IMR-90 (cell line): Measurements from ENCODE around the gene TTLL9.

ENCODE experiments used
- BHLHE40 ChIP-seq: fragments of 150-350 bp; IDR thresholded peaks from 2 replicates; pipeline ENCODE4 v1.6.1; 2016; ENCODE audit warnings: mild to moderate bottlenecking, low read depth, low read length
- CHD1 ChIP-seq: IDR thresholded peaks from 2 replicates; pipeline ENCODE4 v1.6.1; 2012; ENCODE audit warnings: low read depth, low read length, improper control_type of control experiment
- POLR2A ChIP-seq: IDR thresholded peaks from 2 replicates; pipeline ENCODE4 v1.6.1; 2012; ENCODE audit warnings: mild to moderate bottlenecking, low read depth, low read length
- RCOR1 ChIP-seq: IDR thresholded peaks from 2 replicates; pipeline ENCODE4 v1.6.1; 2012; ENCODE audit warnings: mild to moderate bottlenecking, low read length, improper control_type of control experiment; ENCODE audit not compliant: insufficient replicate concordance
- TF ChIP-seq, protein P1 (sequence below): conservative IDR thresholded peaks from 2 replicates; pipeline ENCODE4 v1.5.1; 2012; ENCODE audit warnings: mild to moderate bottlenecking, low read depth, low read length, improper control_type of control experiment
- TF ChIP-seq, protein P2 (sequence below): fragments of 150-350 bp; IDR thresholded peaks from 2 replicates; pipeline ENCODE4 v1.6.1; 2016; ENCODE audit warnings: low read depth, mild to moderate bottlenecking, low read length, moderate library complexity, borderline replicate concordance
- TF ChIP-seq, protein P3 (sequence below): fragments of 150-350 bp; IDR thresholded peaks from 2 replicates; pipeline ENCODE4 v1.6.1; 2017; ENCODE audit warnings: mild to moderate bottlenecking, antibody characterized with exemption, low read length, low read depth

DNA sequence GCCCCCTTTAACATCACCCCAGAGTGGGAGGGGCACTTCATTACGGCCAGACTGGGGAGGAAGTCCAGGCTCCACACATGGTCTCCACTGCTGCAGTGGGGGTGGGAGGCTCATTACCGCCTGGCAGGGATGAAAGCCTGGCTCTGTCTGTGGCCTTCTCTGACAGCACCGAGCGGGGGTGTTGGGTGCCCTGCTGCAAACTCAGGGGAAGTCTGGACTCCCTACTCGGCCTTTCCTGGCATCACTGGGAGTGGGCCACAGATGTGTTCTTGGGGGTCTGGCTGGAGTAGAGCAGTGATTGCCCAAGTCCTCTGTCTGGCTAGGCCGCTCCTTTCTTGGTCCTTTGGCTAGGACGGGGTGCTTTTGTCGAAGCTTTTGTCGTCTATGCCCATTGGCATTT is 27.1 kb downstream of the TTLL9 start:
- TF ChIP-seq, protein P1, sequence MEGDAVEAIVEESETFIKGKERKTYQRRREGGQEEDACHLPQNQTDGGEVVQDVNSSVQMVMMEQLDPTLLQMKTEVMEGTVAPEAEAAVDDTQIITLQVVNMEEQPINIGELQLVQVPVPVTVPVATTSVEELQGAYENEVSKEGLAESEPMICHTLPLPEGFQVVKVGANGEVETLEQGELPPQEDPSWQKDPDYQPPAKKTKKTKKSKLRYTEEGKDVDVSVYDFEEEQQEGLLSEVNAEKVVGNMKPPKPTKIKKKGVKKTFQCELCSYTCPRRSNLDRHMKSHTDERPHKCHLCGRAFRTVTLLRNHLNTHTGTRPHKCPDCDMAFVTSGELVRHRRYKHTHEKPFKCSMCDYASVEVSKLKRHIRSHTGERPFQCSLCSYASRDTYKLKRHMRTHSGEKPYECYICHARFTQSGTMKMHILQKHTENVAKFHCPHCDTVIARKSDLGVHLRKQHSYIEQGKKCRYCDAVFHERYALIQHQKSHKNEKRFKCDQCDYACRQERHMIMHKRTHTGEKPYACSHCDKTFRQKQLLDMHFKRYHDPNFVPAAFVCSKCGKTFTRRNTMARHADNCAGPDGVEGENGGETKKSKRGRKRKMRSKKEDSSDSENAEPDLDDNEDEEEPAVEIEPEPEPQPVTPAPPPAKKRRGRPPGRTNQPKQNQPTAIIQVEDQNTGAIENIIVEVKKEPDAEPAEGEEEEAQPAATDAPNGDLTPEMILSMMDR = no peak
- TF ChIP-seq CHD1 (no peak), POLR2A (no peak), BHLHE40 (no peak), RCOR1 (no peak)
- TF ChIP-seq, protein P2, sequence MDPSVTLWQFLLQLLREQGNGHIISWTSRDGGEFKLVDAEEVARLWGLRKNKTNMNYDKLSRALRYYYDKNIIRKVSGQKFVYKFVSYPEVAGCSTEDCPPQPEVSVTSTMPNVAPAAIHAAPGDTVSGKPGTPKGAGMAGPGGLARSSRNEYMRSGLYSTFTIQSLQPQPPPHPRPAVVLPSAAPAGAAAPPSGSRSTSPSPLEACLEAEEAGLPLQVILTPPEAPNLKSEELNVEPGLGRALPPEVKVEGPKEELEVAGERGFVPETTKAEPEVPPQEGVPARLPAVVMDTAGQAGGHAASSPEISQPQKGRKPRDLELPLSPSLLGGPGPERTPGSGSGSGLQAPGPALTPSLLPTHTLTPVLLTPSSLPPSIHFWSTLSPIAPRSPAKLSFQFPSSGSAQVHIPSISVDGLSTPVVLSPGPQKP = no peak
- TF ChIP-seq, protein P3, sequence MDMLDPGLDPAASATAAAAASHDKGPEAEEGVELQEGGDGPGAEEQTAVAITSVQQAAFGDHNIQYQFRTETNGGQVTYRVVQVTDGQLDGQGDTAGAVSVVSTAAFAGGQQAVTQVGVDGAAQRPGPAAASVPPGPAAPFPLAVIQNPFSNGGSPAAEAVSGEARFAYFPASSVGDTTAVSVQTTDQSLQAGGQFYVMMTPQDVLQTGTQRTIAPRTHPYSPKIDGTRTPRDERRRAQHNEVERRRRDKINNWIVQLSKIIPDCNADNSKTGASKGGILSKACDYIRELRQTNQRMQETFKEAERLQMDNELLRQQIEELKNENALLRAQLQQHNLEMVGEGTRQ = no peak
